DND-41 (cell line): ENCODE measurements around the gene DIS3L.
"Not testable (repeated sequence)": the region's sequence is repeated elsewhere in the genome, so short reads cannot be mapped to it uniquely, and the experiment has no call there.

Experiments used
- ATAC-seq: fragments of 200-7000 bp; cut with Tn5 transposase; 3 replicates; pipeline ENCODE4 v1.9.1; 2021; ENCODE audit warnings: low read depth; ENCODE audit not compliant: insufficient read depth
- DNase-seq: peaks from one replicate; pipeline ENCODE4 v3.0.0-alpha.2; 2020
- H2AFZ ChIP-seq: 2 replicates; pipeline ENCODE4 v1.6.0; 2012; ENCODE audit warnings: low read depth, low read length
- H3K27ac ChIP-seq: 2 replicates; pipeline ENCODE4 v1.5.1; 2012; ENCODE audit warnings: low read length, inconsistent platforms
- H3K27me3 ChIP-seq: fragments of 200-600 bp; sonication (generic); 2 replicates; pipeline ENCODE4 v1.6.0; 2012; ENCODE audit warnings: low read length, mild to moderate bottlenecking, inconsistent platforms; ENCODE audit not compliant: insufficient read depth, poor library complexity
- H3K36me3 ChIP-seq: 2 replicates; pipeline ENCODE4 v1.5.1; 2012; ENCODE audit warnings: low read length, inconsistent platforms; ENCODE audit not compliant: insufficient read depth
- H3K4me1 ChIP-seq: 2 replicates; pipeline ENCODE4 v1.5.1; 2012; ENCODE audit warnings: mild to moderate bottlenecking, low read length; ENCODE audit not compliant: insufficient read depth
- H3K4me2 ChIP-seq: 2 replicates; pipeline ENCODE4 v1.6.0; 2012; ENCODE audit warnings: mild to moderate bottlenecking, moderate library complexity, low read length, inconsistent platforms; ENCODE audit not compliant: insufficient read depth
- H3K4me3 ChIP-seq, 2 experiments: fragments of 200-600 bp in 1 of 2; shearing (Covaris generic) in 1 of 2; 2 replicates each; pipeline ENCODE4 v1.5.1; 2012 to 2016; ENCODE audit warnings: inconsistent platforms in 2 of 2, low read length in 2 of 2, mild to moderate bottlenecking in 2 of 2, low read depth in 1 of 2, moderate library complexity in 1 of 2
- H3K79me2 ChIP-seq: 2 replicates; pipeline ENCODE4 v1.6.0; 2012; ENCODE audit warnings: low read length, inconsistent platforms; ENCODE audit not compliant: insufficient read depth
- H3K9ac ChIP-seq: 2 replicates; pipeline ENCODE4 v1.6.0; 2012; ENCODE audit warnings: low read depth, mild to moderate bottlenecking, inconsistent platforms, low read length, moderate library complexity
- H3K9me3 ChIP-seq: 2 replicates; pipeline ENCODE4 v1.5.1; 2012; ENCODE audit warnings: low read length, moderate library complexity, mild to moderate bottlenecking, inconsistent platforms; ENCODE audit not compliant: insufficient read depth, severe bottlenecking
- H4K20me1 ChIP-seq: 2 replicates; pipeline ENCODE4 v1.6.0; 2012; ENCODE audit warnings: low read length; ENCODE audit not compliant: insufficient read depth
- CTCF ChIP-seq: IDR thresholded peaks from 2 replicates; pipeline ENCODE4 v1.5.1; 2012; ENCODE audit warnings: borderline replicate concordance, low read length, moderate library complexity, mild to moderate bottlenecking; ENCODE audit not compliant: poor library complexity, severe bottlenecking; ENCODE audit errors: extremely low read depth
- EZH2 ChIP-seq: IDR thresholded peaks from 3 replicates; pipeline ENCODE4 v1.6.1; 2012; ENCODE audit warnings: borderline replicate concordance, low read depth, mild to moderate bottlenecking, moderate library complexity, low read length, inconsistent platforms; ENCODE audit not compliant: severe bottlenecking

Gene DIS3L

GRCh38 chr15:66326051-66326450 is 32.7 kb downstream of the DIS3L start:
- Histone ChIP-seq H3K4me3 (no peak overlapping the region), H3K4me1 (no peaks in the 10 kb centered on the region), H3K27me3 (no peaks in the 10 kb centered on the region), H2AFZ (no peak overlapping the region), H3K79me2 (no peaks in the 10 kb centered on the region), H3K4me2 (no peak overlapping the region), H3K36me3 (peaks cover 83% of the 10 kb centered on the region), H3K27ac (no peak overlapping the region), H4K20me1 (no peaks in the 10 kb centered on the region), H3K9me3 (no peaks in the 10 kb centered on the region), H3K9ac (no peak overlapping the region)
- ATAC-seq: no peak
- TF ChIP-seq CTCF (no peak), EZH2 (no peak)
- no peak for DNase-seq

- Histone ChIP-seq H3K9me3 (no peaks in the 10 kb centered on the region), H3K79me2 (no peaks in the 10 kb centered on the region), H3K4me2 (no peak overlapping the region), H2AFZ (no peak overlapping the region), H3K27ac (no peak overlapping the region), H3K4me1 (no peaks in the 10 kb centered on the region), H3K27me3 (no peaks in the 10 kb centered on the region), H4K20me1 (no peaks in the 10 kb centered on the region), H3K9ac (no peak overlapping the region), H3K36me3 (peaks cover 89% of the 10 kb centered on the region), H3K4me3 (no peak overlapping the region)
- ATAC-seq (no peak), DNase-seq (no peak)
- TF ChIP-seq CTCF (no peak), EZH2 (no peak)
Measured at GRCh38 chr15:66327736-66328135, 34.4 kb downstream of the DIS3L start.

GRCh38 chr15:66328771-66329170 is 35.4 kb downstream of the DIS3L start:
- Histone ChIP-seq H3K36me3 (peaks cover 87% of the 10 kb centered on the region), H3K9ac (no peak overlapping the region), H3K4me3 (no peak overlapping the region), H3K4me2 (no peak overlapping the region), H4K20me1 (no peaks in the 10 kb centered on the region), H3K79me2 (no peaks in the 10 kb centered on the region), H3K27ac (no peak overlapping the region), H3K9me3 (no peaks in the 10 kb centered on the region), H3K27me3 (no peaks in the 10 kb centered on the region), H3K4me1 (no peaks in the 10 kb centered on the region), H2AFZ (no peak overlapping the region)
- ATAC-seq (no peak), DNase-seq (no peak)
- TF ChIP-seq EZH2: no peak
- TF ChIP-seq CTCF: no peak

- not testable (repeated sequence) for H3K9me3 ChIP-seq, H3K27me3 ChIP-seq, H3K4me1 ChIP-seq, H3K27ac ChIP-seq, H3K9ac ChIP-seq, ATAC-seq, H2AFZ ChIP-seq, H4K20me1 ChIP-seq, H3K4me3 ChIP-seq, DNase-seq, H3K4me2 ChIP-seq
- peaks cover 29% of the 10 kb centered on the region; the same call in 1 of the 2 replicates for H3K79me2 ChIP-seq
- peaks cover 71% of the 10 kb centered on the region for H3K36me3 ChIP-seq
Measured at GRCh38 chr15:66348530-66348929, 55.2 kb downstream of the DIS3L start.
